HL-60 (cell line): Measurements from ENCODE around the gene PRRC2B.

Experiments used
- DNase-seq, 2 experiments: peaks; one replicate each; pipeline ENCODE4 v3.0.0-alpha.2; 2010 to 2020; ENCODE audit warnings: low read depth in 1 of 2, low spot score in 1 of 2
- H3K27ac ChIP-seq: fragments of 250-450 bp; sonication (Bioruptor Pico); replicated peaks from 2 replicates; pipeline ENCODE4 v1.5.1; 2020; ENCODE audit warnings: mild to moderate bottlenecking, moderate library complexity
- H3K27me3 ChIP-seq: fragments of 250-450 bp; sonication (Bioruptor Pico); 2 replicates; pipeline ENCODE4 v1.5.1; 2021; ENCODE audit warnings: mild to moderate bottlenecking, moderate library complexity; ENCODE audit not compliant: insufficient read depth, poor library complexity, severe bottlenecking
- H3K4me3 ChIP-seq: replicated peaks from 2 replicates; pipeline ENCODE4 v1.5.1; 2011; ENCODE audit warnings: mild to moderate bottlenecking, control low read depth, low read length; ENCODE audit not compliant: insufficient read depth
- GABPA ChIP-seq: IDR thresholded peaks from 2 replicates; pipeline ENCODE4 v1.6.1; 2012; ENCODE audit warnings: low read depth
- POLR2AphosphoS5 ChIP-seq: IDR thresholded peaks from 2 replicates; pipeline ENCODE4 v1.6.1; 2012; ENCODE audit warnings: low read depth
- SPI1 ChIP-seq: IDR thresholded peaks from 2 replicates; pipeline ENCODE4 v1.6.1; 2012; ENCODE audit warnings: low read depth, mild to moderate bottlenecking, borderline replicate concordance
- TF ChIP-seq, protein P1 (sequence below): IDR thresholded peaks from 2 replicates; pipeline ENCODE4 v1.6.1; 2012; ENCODE audit warnings: low read depth; ENCODE audit not compliant: insufficient replicate concordance
- TF ChIP-seq, protein P2 (sequence below): IDR thresholded peaks from one replicate; pipeline ENCODE4 v1.5.1; 2011; ENCODE audit warnings: low read length, control low read depth, inconsistent platforms; ENCODE audit not compliant: insufficient read depth

PRRC2B gene

DNA sequence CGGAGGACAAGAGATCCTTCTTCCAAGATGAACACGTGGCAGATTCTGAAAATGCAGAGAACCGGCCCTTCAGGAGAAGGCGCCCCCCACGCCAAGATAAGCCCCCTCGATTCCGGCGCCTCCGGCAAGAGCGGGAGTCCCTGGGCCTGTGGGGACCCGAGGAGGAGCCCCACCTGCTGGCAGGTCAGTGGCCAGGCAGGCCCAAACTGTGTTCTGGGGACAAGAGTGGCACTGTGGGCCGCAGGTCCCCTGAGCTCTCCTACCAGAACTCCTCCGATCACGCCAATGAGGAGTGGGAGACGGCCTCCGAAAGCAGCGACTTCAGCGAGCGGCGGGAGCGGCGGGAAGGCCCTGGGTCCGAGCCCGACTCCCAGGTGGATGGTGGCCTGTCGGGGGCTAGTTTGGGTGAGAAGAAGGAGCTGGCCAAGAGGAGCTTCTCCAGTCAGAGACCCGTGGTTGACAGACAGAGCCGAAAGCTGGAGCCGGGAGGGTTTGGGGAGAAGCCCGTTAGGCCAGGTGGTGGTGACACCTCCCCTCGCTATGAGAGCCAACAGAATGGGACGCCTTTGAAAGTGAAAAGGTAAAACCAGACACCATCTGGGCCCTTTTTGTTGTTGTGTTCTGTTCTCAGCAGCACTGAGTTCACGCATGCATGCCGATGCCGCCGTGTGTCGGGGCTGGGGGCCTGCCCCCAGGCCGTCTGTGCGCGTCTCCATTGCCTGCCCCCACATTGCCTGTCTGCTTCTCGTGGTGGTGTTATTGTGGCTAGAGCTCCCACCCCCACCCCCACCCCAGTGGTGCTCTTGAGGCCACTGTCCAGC is 82.3 kb downstream of the PRRC2B start:
- H3K27ac ChIP-seq, result no peak overlapping the region
- no peaks in the 10 kb centered on the region for H3K27me3 ChIP-seq
- H3K4me3 ChIP-seq, result no peak overlapping the region
- TF ChIP-seq POLR2AphosphoS5, result no peak
- TF ChIP-seq, protein P1, sequence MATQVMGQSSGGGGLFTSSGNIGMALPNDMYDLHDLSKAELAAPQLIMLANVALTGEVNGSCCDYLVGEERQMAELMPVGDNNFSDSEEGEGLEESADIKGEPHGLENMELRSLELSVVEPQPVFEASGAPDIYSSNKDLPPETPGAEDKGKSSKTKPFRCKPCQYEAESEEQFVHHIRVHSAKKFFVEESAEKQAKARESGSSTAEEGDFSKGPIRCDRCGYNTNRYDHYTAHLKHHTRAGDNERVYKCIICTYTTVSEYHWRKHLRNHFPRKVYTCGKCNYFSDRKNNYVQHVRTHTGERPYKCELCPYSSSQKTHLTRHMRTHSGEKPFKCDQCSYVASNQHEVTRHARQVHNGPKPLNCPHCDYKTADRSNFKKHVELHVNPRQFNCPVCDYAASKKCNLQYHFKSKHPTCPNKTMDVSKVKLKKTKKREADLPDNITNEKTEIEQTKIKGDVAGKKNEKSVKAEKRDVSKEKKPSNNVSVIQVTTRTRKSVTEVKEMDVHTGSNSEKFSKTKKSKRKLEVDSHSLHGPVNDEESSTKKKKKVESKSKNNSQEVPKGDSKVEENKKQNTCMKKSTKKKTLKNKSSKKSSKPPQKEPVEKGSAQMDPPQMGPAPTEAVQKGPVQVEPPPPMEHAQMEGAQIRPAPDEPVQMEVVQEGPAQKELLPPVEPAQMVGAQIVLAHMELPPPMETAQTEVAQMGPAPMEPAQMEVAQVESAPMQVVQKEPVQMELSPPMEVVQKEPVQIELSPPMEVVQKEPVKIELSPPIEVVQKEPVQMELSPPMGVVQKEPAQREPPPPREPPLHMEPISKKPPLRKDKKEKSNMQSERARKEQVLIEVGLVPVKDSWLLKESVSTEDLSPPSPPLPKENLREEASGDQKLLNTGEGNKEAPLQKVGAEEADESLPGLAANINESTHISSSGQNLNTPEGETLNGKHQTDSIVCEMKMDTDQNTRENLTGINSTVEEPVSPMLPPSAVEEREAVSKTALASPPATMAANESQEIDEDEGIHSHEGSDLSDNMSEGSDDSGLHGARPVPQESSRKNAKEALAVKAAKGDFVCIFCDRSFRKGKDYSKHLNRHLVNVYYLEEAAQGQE, result no peak
- TF ChIP-seq, protein P2, sequence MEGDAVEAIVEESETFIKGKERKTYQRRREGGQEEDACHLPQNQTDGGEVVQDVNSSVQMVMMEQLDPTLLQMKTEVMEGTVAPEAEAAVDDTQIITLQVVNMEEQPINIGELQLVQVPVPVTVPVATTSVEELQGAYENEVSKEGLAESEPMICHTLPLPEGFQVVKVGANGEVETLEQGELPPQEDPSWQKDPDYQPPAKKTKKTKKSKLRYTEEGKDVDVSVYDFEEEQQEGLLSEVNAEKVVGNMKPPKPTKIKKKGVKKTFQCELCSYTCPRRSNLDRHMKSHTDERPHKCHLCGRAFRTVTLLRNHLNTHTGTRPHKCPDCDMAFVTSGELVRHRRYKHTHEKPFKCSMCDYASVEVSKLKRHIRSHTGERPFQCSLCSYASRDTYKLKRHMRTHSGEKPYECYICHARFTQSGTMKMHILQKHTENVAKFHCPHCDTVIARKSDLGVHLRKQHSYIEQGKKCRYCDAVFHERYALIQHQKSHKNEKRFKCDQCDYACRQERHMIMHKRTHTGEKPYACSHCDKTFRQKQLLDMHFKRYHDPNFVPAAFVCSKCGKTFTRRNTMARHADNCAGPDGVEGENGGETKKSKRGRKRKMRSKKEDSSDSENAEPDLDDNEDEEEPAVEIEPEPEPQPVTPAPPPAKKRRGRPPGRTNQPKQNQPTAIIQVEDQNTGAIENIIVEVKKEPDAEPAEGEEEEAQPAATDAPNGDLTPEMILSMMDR, result no peak
- TF ChIP-seq SPI1, result no peak
- TF ChIP-seq GABPA, result no peak
- DNase-seq, result no peak

DNA sequence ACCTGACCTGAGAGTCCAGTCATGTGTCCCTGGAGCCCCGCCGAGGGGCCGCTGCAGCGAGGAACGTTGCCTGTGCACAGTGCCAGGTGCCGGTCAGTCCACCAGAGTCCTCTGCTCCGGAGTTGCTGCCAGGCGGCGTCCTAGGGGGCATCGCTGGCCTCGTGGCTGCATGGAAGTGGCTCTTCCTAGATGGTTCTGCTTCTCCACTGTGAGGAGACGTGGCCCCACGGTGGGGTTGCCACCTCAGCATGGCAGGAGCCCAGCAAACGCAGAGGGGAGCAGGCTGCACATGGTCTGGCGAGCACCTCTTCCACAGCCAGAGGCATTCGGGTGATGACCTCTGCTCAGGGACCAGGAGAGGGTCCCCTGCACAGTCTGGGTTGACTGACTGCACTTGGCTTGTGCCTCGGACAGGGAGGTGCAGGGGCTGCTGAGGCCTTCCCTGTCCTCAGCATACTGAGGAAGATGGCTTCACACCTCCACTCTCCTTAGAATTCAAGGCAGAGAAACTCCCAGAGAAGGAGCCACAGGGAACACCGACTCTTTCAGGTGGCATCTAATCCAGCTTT is 83.0 kb downstream of the PRRC2B start:
- Histone ChIP-seq H3K4me3 (no peak overlapping the region), H3K27ac (no peak overlapping the region), H3K27me3 (no peaks in the 10 kb centered on the region)
- no peak for DNase-seq
- TF ChIP-seq, protein P1, result no peak
- TF ChIP-seq SPI1, result no peak
- TF ChIP-seq GABPA, result no peak
- TF ChIP-seq POLR2AphosphoS5, result no peak
- TF ChIP-seq, protein P2, result no peak

GRCh38 chr9:131477367-131477766 is 83.5 kb downstream of the PRRC2B start:
- peak in 1 of 2 experiments; percentile 29 for DNase-seq
- TF ChIP-seq, protein P2, result no peak
- TF ChIP-seq SPI1, result no peak
- TF ChIP-seq, protein P1, result no peak
- TF ChIP-seq GABPA, result no peak
- TF ChIP-seq POLR2AphosphoS5, result no peak
- H3K27me3 ChIP-seq, result no peaks in the 10 kb centered on the region
- no peak overlapping the region for H3K4me3 ChIP-seq
- H3K27ac ChIP-seq, result no peak overlapping the region
